PFSK-1 (cell line): Measurements from ENCODE around the gene ATP2A2.

ENCODE experiments used
- FOXP2 ChIP-seq: optimal IDR thresholded peaks from 2 replicates; pipeline ENCODE3; 2011; ENCODE audit warnings: borderline replicate concordance, control low read depth, inconsistent platforms; ENCODE audit not compliant: insufficient read depth; ENCODE audit errors: extremely low read length, extremely low read depth
- POLR2AphosphoS5 ChIP-seq: IDR thresholded peaks from 2 replicates; pipeline ENCODE4 v1.6.1; 2012; ENCODE audit warnings: low read depth, mild to moderate bottlenecking, control low read depth, low read length, moderate library complexity
- SIN3A ChIP-seq: IDR thresholded peaks from 2 replicates; pipeline ENCODE4 v1.6.1; 2012; ENCODE audit warnings: mild to moderate bottlenecking, low read length, moderate library complexity, borderline replicate concordance; ENCODE audit not compliant: insufficient read depth
- TAF1 ChIP-seq: IDR thresholded peaks from 2 replicates; pipeline ENCODE4 v1.6.1; 2012; ENCODE audit warnings: low read length, control low read depth, borderline replicate concordance; ENCODE audit not compliant: insufficient read depth
- TF ChIP-seq, protein P1 (sequence below), 2 experiments: IDR thresholded peaks; 2 replicates each; pipeline versions ENCODE4 v1.6.1 to v1.8.0; 2011 to 2012; ENCODE audit warnings: low read depth in 2 of 2, low read length in 2 of 2, control low read depth in 1 of 2, inconsistent platforms in 1 of 2, mild to moderate bottlenecking in 1 of 2, moderate library complexity in 1 of 2; ENCODE audit not compliant: insufficient read depth in 1 of 2

The ATP2A2 gene

GRCh38 chr12:110316861-110317260 lies 35.8 kb downstream of the ATP2A2 start:
- TF ChIP-seq POLR2AphosphoS5, result no peak
- no peak for TF ChIP-seq TAF1
- TF ChIP-seq FOXP2, result no peak
- no peak for TF ChIP-seq SIN3A
- TF ChIP-seq, protein P1, sequence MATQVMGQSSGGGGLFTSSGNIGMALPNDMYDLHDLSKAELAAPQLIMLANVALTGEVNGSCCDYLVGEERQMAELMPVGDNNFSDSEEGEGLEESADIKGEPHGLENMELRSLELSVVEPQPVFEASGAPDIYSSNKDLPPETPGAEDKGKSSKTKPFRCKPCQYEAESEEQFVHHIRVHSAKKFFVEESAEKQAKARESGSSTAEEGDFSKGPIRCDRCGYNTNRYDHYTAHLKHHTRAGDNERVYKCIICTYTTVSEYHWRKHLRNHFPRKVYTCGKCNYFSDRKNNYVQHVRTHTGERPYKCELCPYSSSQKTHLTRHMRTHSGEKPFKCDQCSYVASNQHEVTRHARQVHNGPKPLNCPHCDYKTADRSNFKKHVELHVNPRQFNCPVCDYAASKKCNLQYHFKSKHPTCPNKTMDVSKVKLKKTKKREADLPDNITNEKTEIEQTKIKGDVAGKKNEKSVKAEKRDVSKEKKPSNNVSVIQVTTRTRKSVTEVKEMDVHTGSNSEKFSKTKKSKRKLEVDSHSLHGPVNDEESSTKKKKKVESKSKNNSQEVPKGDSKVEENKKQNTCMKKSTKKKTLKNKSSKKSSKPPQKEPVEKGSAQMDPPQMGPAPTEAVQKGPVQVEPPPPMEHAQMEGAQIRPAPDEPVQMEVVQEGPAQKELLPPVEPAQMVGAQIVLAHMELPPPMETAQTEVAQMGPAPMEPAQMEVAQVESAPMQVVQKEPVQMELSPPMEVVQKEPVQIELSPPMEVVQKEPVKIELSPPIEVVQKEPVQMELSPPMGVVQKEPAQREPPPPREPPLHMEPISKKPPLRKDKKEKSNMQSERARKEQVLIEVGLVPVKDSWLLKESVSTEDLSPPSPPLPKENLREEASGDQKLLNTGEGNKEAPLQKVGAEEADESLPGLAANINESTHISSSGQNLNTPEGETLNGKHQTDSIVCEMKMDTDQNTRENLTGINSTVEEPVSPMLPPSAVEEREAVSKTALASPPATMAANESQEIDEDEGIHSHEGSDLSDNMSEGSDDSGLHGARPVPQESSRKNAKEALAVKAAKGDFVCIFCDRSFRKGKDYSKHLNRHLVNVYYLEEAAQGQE (IDR thresholded peaks at IDR 0.05; ENCODE audit: insufficient read depth in 1 of 2, low read depth in 2 of 2, low read length in 2 of 2), result no peak

GRCh38 chr12:110317911-110318310 lies 36.9 kb downstream of the ATP2A2 start:
- TF ChIP-seq, protein P1 (IDR thresholded peaks at IDR 0.05; ENCODE audit: insufficient read depth in 1 of 2, low read depth in 2 of 2, low read length in 2 of 2), result no peak
- TF ChIP-seq FOXP2, result no peak
- TF ChIP-seq TAF1, result no peak

DNA sequence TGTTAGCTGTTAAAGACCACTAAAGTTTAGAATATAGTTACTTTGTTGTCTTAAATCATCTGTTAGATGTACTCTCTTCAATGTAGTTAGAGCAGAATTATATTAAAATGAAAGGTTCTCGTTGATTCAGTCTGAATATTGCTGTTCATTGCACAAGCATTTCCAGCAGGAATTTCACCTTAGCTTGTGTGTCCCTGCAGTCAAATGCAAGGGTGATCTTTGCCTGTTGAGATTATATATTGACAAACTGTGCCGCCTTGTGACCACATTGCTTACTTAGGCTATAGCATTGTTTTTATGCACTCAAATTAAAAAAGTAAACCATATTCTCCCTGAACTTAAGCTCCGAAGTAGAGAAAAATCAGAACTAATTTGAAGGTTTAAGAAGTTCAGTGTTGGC lies 39.5 kb downstream of the ATP2A2 start:
- TF ChIP-seq FOXP2 (no peak), TAF1 (no peak), SIN3A (no peak), POLR2AphosphoS5 (no peak)
- TF ChIP-seq, protein P1 (IDR thresholded peaks at IDR 0.05; ENCODE audit: insufficient read depth in 1 of 2, low read depth in 2 of 2, low read length in 2 of 2), result no peak

- no peak for TF ChIP-seq SIN3A
- TF ChIP-seq POLR2AphosphoS5, result no peak
- TF ChIP-seq TAF1, result no peak
- no peak for TF ChIP-seq FOXP2
- TF ChIP-seq, protein P1 (IDR thresholded peaks at IDR 0.05; ENCODE audit: insufficient read depth in 1 of 2, low read depth in 2 of 2, low read length in 2 of 2), result no peak
These were observed 48.7 kb downstream of the ATP2A2 start for GRCh38 chr12:110329710-110330109.

DNA sequence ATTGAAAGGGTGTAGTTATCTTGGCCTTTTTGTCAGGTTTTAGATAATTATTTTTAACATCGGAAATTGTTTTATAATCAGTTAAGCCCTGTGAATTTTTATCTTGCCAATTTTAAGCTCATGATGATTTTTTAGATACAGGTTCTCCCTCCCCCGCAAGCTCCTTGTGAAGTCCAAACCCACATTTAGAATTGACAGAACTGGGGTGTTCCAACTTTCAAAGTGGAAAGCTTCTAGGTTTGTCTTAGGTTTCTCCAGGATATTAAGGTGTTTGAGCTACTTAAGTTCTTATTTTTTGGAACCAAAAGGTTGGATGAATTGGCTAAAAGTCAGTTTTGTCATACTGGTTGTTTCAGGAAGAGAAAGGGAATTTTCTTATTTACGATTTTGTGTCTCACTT lies 49.1 kb downstream of the ATP2A2 start:
- TF ChIP-seq SIN3A (no peak), FOXP2 (no peak), POLR2AphosphoS5 (no peak), TAF1 (no peak)
- TF ChIP-seq, protein P1 (IDR thresholded peaks at IDR 0.05; ENCODE audit: insufficient read depth in 1 of 2, low read depth in 2 of 2, low read length in 2 of 2), result no peak
